GM12874 (cell line): ENCODE data around the gene HIP1.

Experiments used
- CTCF ChIP-seq: IDR thresholded peaks from 2 replicates; pipeline ENCODE4 v1.5.1; 2011; ENCODE audit warnings: low read depth, mild to moderate bottlenecking, control low read depth, low read length, moderate library complexity; ENCODE audit not compliant: insufficient read depth

The HIP1 gene

GRCh38 chr7:75727881-75728593 lies 10.7 kb downstream of the HIP1 start:
- no peak for TF ChIP-seq CTCF

GRCh38 chr7:75725306-75725705 lies 13.4 kb downstream of the HIP1 start:
- no peak for TF ChIP-seq CTCF

GRCh38 chr7:75723444-75723843 lies 15.3 kb downstream of the HIP1 start:
- TF ChIP-seq CTCF: no peak

GRCh38 chr7:75722373-75722772 lies 16.4 kb downstream of the HIP1 start:
- no peak for TF ChIP-seq CTCF

- no peak for TF ChIP-seq CTCF
These were observed 17.3 kb downstream of the HIP1 start for GRCh38 chr7:75721426-75721825.

- no peak for TF ChIP-seq CTCF
These were observed 19.1 kb downstream of the HIP1 start for GRCh38 chr7:75719626-75720025.

- no peak for TF ChIP-seq CTCF
These were observed 20.2 kb downstream of the HIP1 start for GRCh38 chr7:75718390-75719031.
